Activated CD4-positive, alpha-beta memory T cell treated with anti-CD3 and anti-CD28 coated beads, Interleukin-2, amount 10 ng/mL, durations not matched to agents 7 days and 5 days (primary cell): ENCODE results near the gene NTN1. TPM values are rescaled to one million over a fixed set of nuclear protein-coding genes. Genes with fewer than 3 reads are reported as not detected.

ENCODE experiments used
- total RNA-seq, 2 experiments: library from RNA; stranded (reverse); gene quantifications; one replicate each; pipeline ENCODE4 v1.2.3, GENCODE V29; 2021

NTN1 gene
- total RNA-seq, 2 experiments from 2014 or later = not detected

Other genes starting within 250 kb of the NTN1 start
- under 1 TPM in 1 of 2 experiments, not detected in 1; 0.13 TPM for gene MFSD6L, start 222.1 kb upstream of the NTN1 start, total RNA-seq
- 1 to 10 TPM; 2.0 to 2.2 TPM for gene PIK3R6, start 153.8 kb upstream of the NTN1 start, total RNA-seq
- gene PIK3R5, start 55.8 kb upstream of the NTN1 start, total RNA-seq = 10 to 100 TPM; 50.3 to 52.7 TPM